Measurements from ENCODE around the gene HOXD3. TPM values are rescaled to one million over a fixed set of nuclear protein-coding genes. Genes with fewer than 3 reads are reported as not detected.

HOXD3 gene
- total RNA-seq, 1 experiment from 2014 or later: 1.2 TPM

GRCh38 chr2:176184749-176185148 lies 27.6 kb downstream of the HOXD3 start:
- no peaks in the 10 kb centered on the region for H3K4me1 Mint-ChIP-seq (ENCODE audit: low read depth, unreplicated experiment)
- intact Hi-C loops (cut with micrococcal nuclease; ENCODE audit: unreplicated experiment): loop anchor here (5.0 kb wide), 1 partner anchor 47 kb away; no protein-coding TSS in a partner anchor
- DNase-seq: no peak
- ChIA-PET POLR2A (no interaction called here), CTCF (no interaction called here)
- H3K36me3 ChIP-seq (ENCODE audit: control insufficient read depth, insufficient read depth, low read length): no peaks in the 10 kb centered on the region
- no peak for TF ChIP-seq CTCF (IDR thresholded peaks at IDR 0.05; ENCODE audit: insufficient read depth in 1 of 2, low read depth in 1 of 2, low read length in 1 of 2, severe bottlenecking in 1 of 2, unreplicated experiment in 1 of 2)
- H3K4me3 ChIP-seq (ENCODE audit: low read depth, low read length): no peak overlapping the region
- H3K27me3 ChIP-seq (replicated peaks; ENCODE audit: control insufficient read depth, insufficient read depth, low read length): peaks cover 3% of the 10 kb centered on the region; the same call in 1 of the 2 replicates
- H3K4me1 ChIP-seq: peaks cover 14% of the 10 kb centered on the region
- no peaks in the 10 kb centered on the region for H3K9me3 ChIP-seq
- BruUV-seq (replicated peaks): no TSS peak
- peaks cover 22% of the 10 kb centered on the region for H3K27me3 Mint-ChIP-seq (ENCODE audit: insufficient read depth, unreplicated experiment)
- no peak overlapping the region for H3K27ac Mint-ChIP-seq (ENCODE audit: unreplicated experiment)
- H3K4me3 Mint-ChIP-seq (ENCODE audit: unreplicated experiment): no peak overlapping the region
- H3K36me3 Mint-ChIP-seq (ENCODE audit: insufficient read depth, unreplicated experiment): no peaks in the 10 kb centered on the region
- H3K9me3 Mint-ChIP-seq (ENCODE audit: unreplicated experiment): no peaks in the 10 kb centered on the region

DNA sequence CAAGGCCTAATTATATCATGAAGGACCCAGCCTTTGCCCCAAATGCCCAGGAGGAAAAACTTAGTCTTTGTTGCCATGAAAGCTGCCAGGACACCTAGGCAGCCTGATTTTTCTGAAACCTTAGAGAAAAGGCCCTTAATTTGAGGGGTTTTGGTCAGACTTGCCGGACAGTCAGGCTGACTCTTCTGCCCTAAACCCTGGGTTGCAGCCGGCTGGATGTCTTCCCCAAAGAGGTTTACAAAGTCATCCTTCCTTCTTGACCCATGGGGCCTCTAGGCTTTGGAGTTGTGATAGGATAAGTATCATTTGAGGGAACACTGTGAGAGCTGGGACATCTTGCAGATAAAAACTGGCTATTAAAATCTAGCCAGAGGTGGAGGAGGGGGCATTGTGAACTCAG lies 28.9 kb downstream of the HOXD3 start:
- H3K4me3 ChIP-seq (ENCODE audit: low read depth, low read length): no peak overlapping the region
- no peaks in the 10 kb centered on the region for H3K4me1 Mint-ChIP-seq (ENCODE audit: low read depth, unreplicated experiment)
- no peak overlapping the region for H3K27ac Mint-ChIP-seq (ENCODE audit: unreplicated experiment)
- peaks cover 14% of the 10 kb centered on the region for H3K4me1 ChIP-seq
- no peaks in the 10 kb centered on the region for H3K36me3 Mint-ChIP-seq (ENCODE audit: insufficient read depth, unreplicated experiment)
- intact Hi-C loops (cut with micrococcal nuclease; ENCODE audit: unreplicated experiment): loop anchor here (5.0 kb wide), 1 partner anchor 49 kb away; no protein-coding TSS in a partner anchor
- H3K9me3 Mint-ChIP-seq (ENCODE audit: unreplicated experiment): no peaks in the 10 kb centered on the region
- POLR2A ChIA-PET: no interaction called here
- TF ChIP-seq CTCF (IDR thresholded peaks at IDR 0.05; ENCODE audit: insufficient read depth in 1 of 2, low read depth in 1 of 2, low read length in 1 of 2, severe bottlenecking in 1 of 2, unreplicated experiment in 1 of 2): no peak
- peaks cover 18% of the 10 kb centered on the region for H3K27me3 Mint-ChIP-seq (ENCODE audit: insufficient read depth, unreplicated experiment)
- CTCF ChIA-PET: interaction anchor here (0.7 kb wide), 1 partner anchor 269 kb away, joined by 4 read pairs; no protein-coding TSS in a partner anchor
- H3K36me3 ChIP-seq (ENCODE audit: control insufficient read depth, insufficient read depth, low read length): no peaks in the 10 kb centered on the region
- no TSS peak for BruUV-seq (replicated peaks)
- DNase-seq: no peak
- H3K27me3 ChIP-seq (replicated peaks; ENCODE audit: control insufficient read depth, insufficient read depth, low read length): 0 out of 2 replicates have a peak, but pooled peaks cover 3% of the 10 kb centered on the region
- no peaks in the 10 kb centered on the region for H3K9me3 ChIP-seq
- no peak overlapping the region for H3K4me3 Mint-ChIP-seq (ENCODE audit: unreplicated experiment)

DNA sequence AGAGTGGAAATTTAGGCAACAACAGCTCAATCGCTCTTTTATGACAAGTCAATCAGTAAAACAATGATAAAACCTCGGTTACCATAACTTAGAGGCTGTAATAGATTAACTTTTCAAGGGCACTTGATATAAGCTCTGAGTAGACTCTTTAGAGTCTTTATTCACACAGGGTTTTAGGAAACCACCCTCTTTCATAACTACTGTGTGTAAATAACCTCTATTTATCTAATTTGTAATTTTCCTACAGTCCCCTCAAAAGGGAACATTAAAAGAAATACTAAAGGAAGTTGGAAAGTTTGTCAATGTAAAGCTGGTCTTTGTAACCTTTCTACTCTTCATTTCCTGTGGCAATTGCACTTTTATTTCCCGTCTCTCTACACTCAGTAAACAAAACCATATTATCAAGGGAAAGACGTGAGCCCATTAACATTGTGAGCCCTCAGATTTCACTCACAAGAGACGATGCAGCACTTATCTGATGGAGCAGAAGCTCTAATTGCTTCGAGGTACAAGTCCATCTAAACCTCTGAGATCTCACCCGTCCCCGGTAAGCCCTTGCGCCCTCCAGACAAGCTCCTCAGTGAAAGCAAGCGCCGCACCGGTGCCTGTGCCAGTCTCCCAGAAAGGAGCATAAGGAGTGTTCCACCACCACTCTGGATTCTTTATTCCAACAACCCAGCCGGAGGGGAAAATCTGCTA lies 30.2 kb downstream of the HOXD3 start:
- no peak for TF ChIP-seq CTCF (IDR thresholded peaks at IDR 0.05; ENCODE audit: insufficient read depth in 1 of 2, low read depth in 1 of 2, low read length in 1 of 2, severe bottlenecking in 1 of 2, unreplicated experiment in 1 of 2)
- POLR2A ChIA-PET: no interaction called here

More for the DNA sequence above, 30.2 kb downstream of the HOXD3 start:
- DNase-seq: no peak
- Mint-ChIP-seq H3K27ac (ENCODE audit: unreplicated experiment) (no peak overlapping the region), H3K4me3 (ENCODE audit: unreplicated experiment) (peak overlapping the region; percentile 78), H3K9me3 (ENCODE audit: unreplicated experiment) (no peaks in the 10 kb centered on the region), H3K36me3 (ENCODE audit: insufficient read depth, unreplicated experiment) (no peaks in the 10 kb centered on the region), H3K4me1 (ENCODE audit: low read depth, unreplicated experiment) (no peaks in the 10 kb centered on the region), H3K27me3 (ENCODE audit: insufficient read depth, unreplicated experiment) (peaks cover 18% of the 10 kb centered on the region)
- no peaks in the 10 kb centered on the region for H3K9me3 ChIP-seq
- CTCF ChIA-PET: no interaction called here
- peaks cover 14% of the 10 kb centered on the region for H3K4me1 ChIP-seq
- intact Hi-C loops (cut with micrococcal nuclease; ENCODE audit: unreplicated experiment): loop anchor here (5.0 kb wide), 1 partner anchor 50 kb away; no protein-coding TSS in a partner anchor
- peak overlapping the region; percentile 56 for H3K4me3 ChIP-seq (ENCODE audit: low read depth, low read length)
- no peaks in the 10 kb centered on the region for H3K36me3 ChIP-seq (ENCODE audit: control insufficient read depth, insufficient read depth, low read length)
- no TSS peak for BruUV-seq (replicated peaks)
- 0 out of 2 replicates have a peak, but pooled peaks cover 3% of the 10 kb centered on the region for H3K27me3 ChIP-seq (replicated peaks; ENCODE audit: control insufficient read depth, insufficient read depth, low read length)

All from Caco-2 (cell line).